GM12878 (cell line): ENCODE results near the gene LST1. TPM values are rescaled to one million over a fixed set of nuclear protein-coding genes. Genes with fewer than 3 reads are reported as not detected.
A peak's percentile ranks its signal among the peaks of the same experiment; 100 is the strongest.

Experiments used
- ATF7 ChIP-seq: fragments of 450-650 bp; IDR thresholded peaks from 2 replicates; pipeline ENCODE4 v1.6.1; 2016; ENCODE audit warnings: low read depth, mild to moderate bottlenecking
- BCL11A ChIP-seq: IDR thresholded peaks from 2 replicates; pipeline ENCODE4 v1.6.1; 2011; ENCODE audit warnings: low read depth, low read length
- BMI1 ChIP-seq: fragments of 450-650 bp; IDR thresholded peaks from 2 replicates; pipeline ENCODE4 v1.6.1; 2016; ENCODE audit warnings: mild to moderate bottlenecking, moderate library complexity, borderline replicate concordance
- CBX5 ChIP-seq: sonication (generic); IDR thresholded peaks from 2 replicates; pipeline ENCODE4 v1.6.1; 2016; ENCODE audit warnings: low read depth, moderate library complexity, mild to moderate bottlenecking, inconsistent platforms
- CHD1 ChIP-seq: IDR thresholded peaks from 2 replicates; pipeline ENCODE4 v1.6.1; 2012; ENCODE audit warnings: low read depth, low read length, improper control_type of control experiment
- CHD2 ChIP-seq: IDR thresholded peaks from 2 replicates; pipeline ENCODE4 v1.6.1; 2011; ENCODE audit warnings: low read depth, low read length, improper control_type of control experiment, borderline replicate concordance
- CHD4 ChIP-seq: fragments of 200-600 bp; sonication (generic); IDR thresholded peaks from 2 replicates; pipeline ENCODE4 v1.6.1; 2016; ENCODE audit warnings: mild to moderate bottlenecking
- CREM ChIP-seq: IDR thresholded peaks from 2 replicates; pipeline ENCODE4 v1.6.1; 2014; ENCODE audit warnings: antibody characterized with exemption, low read depth
- DPF2 ChIP-seq: fragments of 450-650 bp; IDR thresholded peaks from 2 replicates; pipeline ENCODE4 v1.6.1; 2017; ENCODE audit warnings: mild to moderate bottlenecking
- HDGF ChIP-seq: fragments of 450-650 bp; IDR thresholded peaks from 2 replicates; pipeline ENCODE4 v1.6.1; 2016; ENCODE audit warnings: antibody characterized with exemption
- LARP7 ChIP-seq: fragments of 450-650 bp; IDR thresholded peaks from 2 replicates; pipeline ENCODE4 v1.6.1; 2017; ENCODE audit warnings: mild to moderate bottlenecking
- MXI1 ChIP-seq: fragments of 150-350 bp; IDR thresholded peaks from 2 replicates; pipeline ENCODE4 v1.6.1; 2011; ENCODE audit warnings: low read depth, mild to moderate bottlenecking, inconsistent platforms, low read length, improper control_type of control experiment
- NBN ChIP-seq: fragments of 450-650 bp; IDR thresholded peaks from 2 replicates; pipeline ENCODE4 v1.6.1; 2016
- NR2C1 ChIP-seq: fragments of 450-650 bp; IDR thresholded peaks from 2 replicates; pipeline ENCODE4 v1.6.1; 2017; ENCODE audit warnings: antibody characterized with exemption, mild to moderate bottlenecking, moderate library complexity
- POLR2AphosphoS5 ChIP-seq: IDR thresholded peaks from 2 replicates; pipeline ENCODE4 v1.6.1; 2011; ENCODE audit warnings: mild to moderate bottlenecking, low read length, inconsistent platforms
- SREBF2 ChIP-seq: IDR thresholded peaks from 2 replicates; pipeline ENCODE4 v1.6.1; 2012; ENCODE audit warnings: mild to moderate bottlenecking, low read length
- STAT1 ChIP-seq: fragments of 450-650 bp; conservative IDR thresholded peaks from 2 replicates; pipeline ENCODE4 v1.6.1; 2014; ENCODE audit warnings: antibody characterized with exemption, mild to moderate bottlenecking
- TCF3 ChIP-seq: IDR thresholded peaks from 2 replicates; pipeline ENCODE4 v1.6.1; 2012; ENCODE audit warnings: low read depth, mild to moderate bottlenecking, low read length, borderline replicate concordance; ENCODE audit not compliant: insufficient read depth
- YBX1 ChIP-seq: fragments of 450-650 bp; IDR thresholded peaks from 2 replicates; pipeline ENCODE4 v1.6.1; 2016; ENCODE audit warnings: antibody characterized with exemption
- ZNF207 ChIP-seq: fragments of 450-650 bp; IDR thresholded peaks from 2 replicates; pipeline ENCODE4 v1.6.1; 2014; ENCODE audit warnings: antibody characterized with exemption, mild to moderate bottlenecking, borderline replicate concordance
- ZNF24 ChIP-seq: fragments of 450-650 bp; IDR thresholded peaks from 2 replicates; pipeline ENCODE4 v1.6.1; 2017; ENCODE audit warnings: antibody characterized with exemption, mild to moderate bottlenecking
- ZNF274 ChIP-seq: IDR thresholded peaks from one replicate; pipeline ENCODE4 v1.8.0; 2011; ENCODE audit not compliant: insufficient read length, insufficient read depth
- polyA plus RNA-seq, 11 experiments: library from polyadenylated mRNA; depleted of rRNA in 4 of 11; unstranded in 6 of 11; stranded (reverse) in 5 of 11; fragments of >200 nt; fragmentation: Nextera tagmentation in 4 of 11; fragmentation: Illumina TruSeq in 1 of 11; extraction: Ambion mirVana in 4 of 11; extraction: Trizol in 1 of 11; gene quantifications; 1 replicate in 1 of 11; 2 replicates in 10 of 11; pipeline versions ENCODE4 v1.2.1 to v1.2.3, GENCODE V29; 2011 to 2016; ENCODE audit warnings: inconsistent platforms in 2 of 11, missing spikeins in 2 of 11, low read depth in 1 of 11
- total RNA-seq, 4 experiments: library from RNA; depleted of rRNA in 3 of 4; stranded (reverse); fragments of >200 nt in 3 of 4; fragmentation: Illumina TruSeq in 1 of 4; extraction: Trizol in 1 of 4; gene quantifications; 2 replicates each; pipeline versions ENCODE4 v1.2.1 to v1.2.3, GENCODE V29; 2013 to 2021
- TF ChIP-seq, protein P1 (sequence below): IDR thresholded peaks from 2 replicates; pipeline ENCODE4 v1.6.1; 2012; ENCODE audit warnings: low read depth, low read length, improper control_type of control experiment
- TF ChIP-seq, protein P2 (sequence below): fragments of 450-650 bp; IDR thresholded peaks from 2 replicates; pipeline ENCODE4 v1.6.1; 2016; ENCODE audit warnings: mild to moderate bottlenecking, moderate library complexity, borderline replicate concordance
- TF ChIP-seq, protein P3 (sequence below): IDR thresholded peaks from 2 replicates; pipeline ENCODE4 v1.6.1; 2012; ENCODE audit warnings: mild to moderate bottlenecking, low read depth, low read length

Gene LST1
- total and polyA plus RNA-seq, 10 of the 15 experiments (the other 5 are each of a cell fraction or from before 2014, with no cell fraction given): 4.1 to 35.5 (median 16.4) TPM

DNA sequence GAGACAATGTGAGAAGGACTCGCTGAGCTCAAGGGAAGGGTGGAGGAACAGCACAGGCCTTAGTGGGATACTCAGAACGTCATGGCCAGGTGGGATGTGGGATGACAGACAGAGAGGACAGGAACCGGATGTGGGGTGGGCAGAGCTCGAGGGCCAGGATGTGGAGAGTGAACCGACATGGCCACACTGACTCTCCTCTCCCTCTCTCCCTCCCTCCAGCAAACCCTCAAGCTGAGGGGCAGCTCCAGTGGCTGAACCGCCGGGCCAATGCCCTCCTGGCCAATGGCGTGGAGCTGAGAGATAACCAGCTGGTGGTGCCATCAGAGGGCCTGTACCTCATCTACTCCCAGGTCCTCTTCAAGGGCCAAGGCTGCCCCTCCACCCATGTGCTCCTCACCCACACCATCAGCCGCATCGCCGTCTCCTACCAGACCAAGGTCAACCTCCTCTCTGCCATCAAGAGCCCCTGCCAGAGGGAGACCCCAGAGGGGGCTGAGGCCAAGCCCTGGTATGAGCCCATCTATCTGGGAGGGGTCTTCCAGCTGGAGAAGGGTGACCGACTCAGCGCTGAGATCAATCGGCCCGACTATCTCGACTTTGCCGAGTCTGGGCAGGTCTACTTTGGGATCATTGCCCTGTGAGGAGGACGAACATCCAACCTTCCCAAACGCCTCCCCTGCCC is 9.0 kb upstream of the LST1 start (continued):
- TF ChIP-seq, protein P1, sequence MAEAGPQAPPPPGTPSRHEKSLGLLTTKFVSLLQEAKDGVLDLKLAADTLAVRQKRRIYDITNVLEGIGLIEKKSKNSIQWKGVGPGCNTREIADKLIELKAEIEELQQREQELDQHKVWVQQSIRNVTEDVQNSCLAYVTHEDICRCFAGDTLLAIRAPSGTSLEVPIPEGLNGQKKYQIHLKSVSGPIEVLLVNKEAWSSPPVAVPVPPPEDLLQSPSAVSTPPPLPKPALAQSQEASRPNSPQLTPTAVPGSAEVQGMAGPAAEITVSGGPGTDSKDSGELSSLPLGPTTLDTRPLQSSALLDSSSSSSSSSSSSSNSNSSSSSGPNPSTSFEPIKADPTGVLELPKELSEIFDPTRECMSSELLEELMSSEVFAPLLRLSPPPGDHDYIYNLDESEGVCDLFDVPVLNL: no peak
- TF ChIP-seq, protein P2, sequence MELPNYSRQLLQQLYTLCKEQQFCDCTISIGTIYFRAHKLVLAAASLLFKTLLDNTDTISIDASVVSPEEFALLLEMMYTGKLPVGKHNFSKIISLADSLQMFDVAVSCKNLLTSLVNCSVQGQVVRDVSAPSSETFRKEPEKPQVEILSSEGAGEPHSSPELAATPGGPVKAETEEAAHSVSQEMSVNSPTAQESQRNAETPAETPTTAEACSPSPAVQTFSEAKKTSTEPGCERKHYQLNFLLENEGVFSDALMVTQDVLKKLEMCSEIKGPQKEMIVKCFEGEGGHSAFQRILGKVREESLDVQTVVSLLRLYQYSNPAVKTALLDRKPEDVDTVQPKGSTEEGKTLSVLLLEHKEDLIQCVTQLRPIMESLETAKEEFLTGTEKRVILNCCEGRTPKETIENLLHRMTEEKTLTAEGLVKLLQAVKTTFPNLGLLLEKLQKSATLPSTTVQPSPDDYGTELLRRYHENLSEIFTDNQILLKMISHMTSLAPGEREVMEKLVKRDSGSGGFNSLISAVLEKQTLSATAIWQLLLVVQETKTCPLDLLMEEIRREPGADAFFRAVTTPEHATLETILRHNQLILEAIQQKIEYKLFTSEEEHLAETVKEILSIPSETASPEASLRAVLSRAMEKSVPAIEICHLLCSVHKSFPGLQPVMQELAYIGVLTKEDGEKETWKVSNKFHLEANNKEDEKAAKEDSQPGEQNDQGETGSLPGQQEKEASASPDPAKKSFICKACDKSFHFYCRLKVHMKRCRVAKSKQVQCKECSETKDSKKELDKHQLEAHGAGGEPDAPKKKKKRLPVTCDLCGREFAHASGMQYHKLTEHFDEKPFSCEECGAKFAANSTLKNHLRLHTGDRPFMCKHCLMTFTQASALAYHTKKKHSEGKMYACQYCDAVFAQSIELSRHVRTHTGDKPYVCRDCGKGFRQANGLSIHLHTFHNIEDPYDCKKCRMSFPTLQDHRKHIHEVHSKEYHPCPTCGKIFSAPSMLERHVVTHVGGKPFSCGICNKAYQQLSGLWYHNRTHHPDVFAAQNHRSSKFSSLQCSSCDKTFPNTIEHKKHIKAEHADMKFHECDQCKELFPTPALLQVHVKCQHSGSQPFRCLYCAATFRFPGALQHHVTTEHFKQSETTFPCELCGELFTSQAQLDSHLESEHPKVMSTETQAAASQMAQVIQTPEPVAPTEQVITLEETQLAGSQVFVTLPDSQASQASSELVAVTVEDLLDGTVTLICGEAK: peak; percentile 74; the same call in 1 of the 2 replicates
- peak; percentile 33; the same call in 1 of the 2 replicates for TF ChIP-seq CREM
- TF ChIP-seq TCF3: no peak
- TF ChIP-seq ZNF274: no peak
- no peak for TF ChIP-seq CHD2
- no peak; the same call in 1 of the 2 replicates for TF ChIP-seq NBN
- TF ChIP-seq, protein P3, sequence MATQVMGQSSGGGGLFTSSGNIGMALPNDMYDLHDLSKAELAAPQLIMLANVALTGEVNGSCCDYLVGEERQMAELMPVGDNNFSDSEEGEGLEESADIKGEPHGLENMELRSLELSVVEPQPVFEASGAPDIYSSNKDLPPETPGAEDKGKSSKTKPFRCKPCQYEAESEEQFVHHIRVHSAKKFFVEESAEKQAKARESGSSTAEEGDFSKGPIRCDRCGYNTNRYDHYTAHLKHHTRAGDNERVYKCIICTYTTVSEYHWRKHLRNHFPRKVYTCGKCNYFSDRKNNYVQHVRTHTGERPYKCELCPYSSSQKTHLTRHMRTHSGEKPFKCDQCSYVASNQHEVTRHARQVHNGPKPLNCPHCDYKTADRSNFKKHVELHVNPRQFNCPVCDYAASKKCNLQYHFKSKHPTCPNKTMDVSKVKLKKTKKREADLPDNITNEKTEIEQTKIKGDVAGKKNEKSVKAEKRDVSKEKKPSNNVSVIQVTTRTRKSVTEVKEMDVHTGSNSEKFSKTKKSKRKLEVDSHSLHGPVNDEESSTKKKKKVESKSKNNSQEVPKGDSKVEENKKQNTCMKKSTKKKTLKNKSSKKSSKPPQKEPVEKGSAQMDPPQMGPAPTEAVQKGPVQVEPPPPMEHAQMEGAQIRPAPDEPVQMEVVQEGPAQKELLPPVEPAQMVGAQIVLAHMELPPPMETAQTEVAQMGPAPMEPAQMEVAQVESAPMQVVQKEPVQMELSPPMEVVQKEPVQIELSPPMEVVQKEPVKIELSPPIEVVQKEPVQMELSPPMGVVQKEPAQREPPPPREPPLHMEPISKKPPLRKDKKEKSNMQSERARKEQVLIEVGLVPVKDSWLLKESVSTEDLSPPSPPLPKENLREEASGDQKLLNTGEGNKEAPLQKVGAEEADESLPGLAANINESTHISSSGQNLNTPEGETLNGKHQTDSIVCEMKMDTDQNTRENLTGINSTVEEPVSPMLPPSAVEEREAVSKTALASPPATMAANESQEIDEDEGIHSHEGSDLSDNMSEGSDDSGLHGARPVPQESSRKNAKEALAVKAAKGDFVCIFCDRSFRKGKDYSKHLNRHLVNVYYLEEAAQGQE: no peak
- peak; percentile 95 for TF ChIP-seq HDGF
- TF ChIP-seq YBX1: no peak
- no peak for TF ChIP-seq CHD1
- no peak for TF ChIP-seq CHD4
- no peak for TF ChIP-seq ZNF207
- TF ChIP-seq LARP7: peak; percentile 18; the same call in 1 of the 2 replicates
- TF ChIP-seq SREBF2: no peak
- TF ChIP-seq ZNF24: no peak
- 0 out of 2 replicates have a peak, but pooled peaks have one; percentile 59 for TF ChIP-seq MXI1
- no peak for TF ChIP-seq NR2C1
- no peak for TF ChIP-seq CBX5
- no peak for TF ChIP-seq BCL11A
- peak; percentile 54; the same call in 1 of the 2 replicates for TF ChIP-seq DPF2
- no peak; the same call in 1 of the 2 replicates for TF ChIP-seq STAT1
- TF ChIP-seq BMI1: no peak
- no peak for TF ChIP-seq ATF7
- peak; percentile 77 for TF ChIP-seq POLR2AphosphoS5
